NOMO-1 treated with dmso at 0.1 percent for 144 hours (cell line): ENCODE results near the gene FAM162A.

Experiments
- DNase-seq: peaks from one replicate; lab custom pipeline; 2025; ENCODE audit not compliant: unreplicated experiment; lab: John Stamatoyannopoulos, UW

The FAM162A gene

DNA sequence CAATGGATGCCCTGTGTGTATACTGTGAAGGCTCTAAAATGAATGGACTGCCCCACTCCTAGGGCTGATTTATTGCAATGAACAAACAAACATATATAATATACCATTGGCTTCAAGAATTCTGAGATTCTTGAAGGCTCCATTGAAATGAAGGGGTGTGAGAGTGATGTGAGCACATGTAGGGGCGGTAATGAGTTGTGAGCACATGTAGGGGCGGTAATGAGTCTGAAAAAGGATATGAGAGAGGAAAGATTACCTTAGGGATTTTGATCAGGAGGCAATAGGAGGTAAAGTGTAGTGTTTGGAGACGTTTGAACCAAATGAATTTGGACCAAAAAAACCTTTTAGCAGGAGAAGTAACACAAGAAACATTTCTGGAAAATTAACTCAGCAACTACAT is 3.7 kb downstream of the FAM162A start:
- DNase-seq: no peak

DNA sequence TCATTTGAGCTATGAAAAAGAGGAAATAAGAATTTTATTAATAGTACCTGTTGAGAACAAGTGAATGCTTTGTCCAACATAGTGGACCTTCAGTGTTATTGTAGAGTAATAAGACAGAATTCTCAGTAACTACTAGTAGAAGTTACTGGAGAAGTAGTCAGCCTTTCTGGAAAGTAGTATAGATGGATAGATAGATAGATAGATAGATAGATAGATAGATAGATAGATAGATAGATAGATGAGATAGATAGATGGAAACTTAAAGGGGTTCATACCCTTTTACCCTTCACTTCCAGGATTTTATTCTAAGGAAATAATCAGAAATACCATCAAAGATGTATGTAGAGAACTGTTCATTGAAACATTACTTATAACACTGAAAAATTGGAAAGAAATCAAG is 5.2 kb downstream of the FAM162A start:
- DNase-seq: no peak

GRCh38 chr3:122389892-122390291 is 5.9 kb downstream of the FAM162A start:
- no peak for DNase-seq

- no peak for DNase-seq
These were observed 6.7 kb downstream of the FAM162A start for GRCh38 chr3:122390665-122391064.

- no peak for DNase-seq
These were observed 7.9 kb downstream of the FAM162A start for GRCh38 chr3:122391681-122392446.

- peak; percentile 12 for DNase-seq
These were observed 9.2 kb downstream of the FAM162A start for GRCh38 chr3:122392868-122393844.

DNA sequence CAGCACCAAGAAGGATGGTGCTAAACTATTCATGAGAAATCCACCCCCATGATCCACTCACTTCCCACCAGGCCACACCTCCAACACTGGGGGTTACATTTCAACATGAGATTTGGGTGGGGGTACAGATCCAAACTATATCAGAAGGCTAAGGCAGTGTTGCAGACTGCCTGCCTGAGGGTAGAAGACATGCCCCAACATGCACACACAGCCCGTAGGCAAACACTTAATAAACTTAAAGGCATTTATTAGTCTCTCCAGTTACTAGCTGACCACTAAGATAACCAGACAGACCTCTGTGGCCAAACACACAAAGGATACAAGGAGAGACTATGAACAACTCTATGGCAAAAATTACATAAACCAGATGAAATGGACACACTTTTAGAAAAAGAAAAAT is 10.2 kb downstream of the FAM162A start:
- no peak for DNase-seq

- no peak for DNase-seq
These were observed 11.6 kb downstream of the FAM162A start for GRCh38 chr3:122395582-122395981.

DNA sequence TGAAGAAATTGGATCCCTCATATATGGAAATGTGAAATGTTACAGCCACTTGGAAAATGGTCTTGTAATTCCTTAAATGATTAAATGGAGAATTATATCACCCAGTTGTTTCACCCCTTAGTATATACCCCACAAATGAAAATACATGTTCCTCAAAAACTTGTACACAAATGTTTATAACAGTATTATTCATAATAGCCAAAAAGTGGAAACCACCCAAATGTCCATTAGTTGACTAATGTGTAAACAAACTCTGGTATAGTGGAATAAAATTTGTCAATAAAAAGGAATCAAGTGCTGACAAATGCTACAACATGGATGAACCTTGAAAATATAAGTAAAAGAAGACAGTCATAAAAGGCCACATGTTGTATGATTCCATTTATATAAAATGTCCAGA is 12.5 kb downstream of the FAM162A start:
- DNase-seq: no peak

DNA sequence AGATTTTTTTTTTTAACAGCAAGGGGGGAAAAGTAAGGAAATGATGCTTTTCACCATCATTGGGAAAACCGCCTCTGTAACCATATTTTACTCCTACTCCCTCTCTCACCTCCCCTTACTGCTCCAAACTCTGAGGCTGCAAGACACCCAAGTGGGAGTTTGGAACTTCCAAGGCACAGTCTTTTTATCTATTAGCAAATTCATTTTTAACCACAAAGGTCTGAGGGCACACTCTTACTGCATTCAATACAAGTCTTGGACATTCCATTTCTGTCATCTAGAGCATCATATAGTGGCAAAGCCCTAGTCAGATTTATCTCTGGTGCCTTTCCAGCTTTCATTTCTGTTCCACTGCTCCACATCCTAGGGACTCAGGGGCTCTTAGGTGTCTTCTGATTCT is 13.2 kb downstream of the FAM162A start:
- DNase-seq: no peak

- DNase-seq: no peak
These were observed 14.9 kb downstream of the FAM162A start for GRCh38 chr3:122398920-122399319.

DNA sequence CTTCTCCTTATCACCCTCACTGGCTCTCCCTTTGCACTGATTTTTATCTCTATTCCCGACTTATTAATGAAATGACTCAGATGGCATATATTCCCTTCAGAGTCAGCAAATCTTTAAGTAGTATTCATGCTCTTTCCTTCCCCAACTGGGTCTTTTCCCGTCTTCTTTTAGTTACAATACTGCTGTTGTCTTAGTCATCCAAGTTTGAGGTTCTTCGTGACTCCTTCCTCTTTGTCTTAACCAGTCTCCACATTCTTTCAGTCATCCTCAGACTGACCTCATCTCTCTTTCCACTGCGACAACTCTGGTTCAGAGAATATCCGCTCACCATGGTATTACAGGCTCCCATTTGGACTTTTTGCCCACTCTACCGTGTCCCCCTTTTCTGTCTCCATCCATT is 19.5 kb downstream of the FAM162A start:
- DNase-seq: no peak

- DNase-seq: no peak
These were observed 21.0 kb downstream of the FAM162A start for GRCh38 chr3:122405015-122405414.

GRCh38 chr3:122406198-122406597 is 22.2 kb downstream of the FAM162A start:
- DNase-seq: peak; percentile 16

- no peak for DNase-seq
These were observed 24.0 kb downstream of the FAM162A start for GRCh38 chr3:122407946-122408345.

- DNase-seq: peak; percentile 8
These were observed 25.5 kb downstream of the FAM162A start for GRCh38 chr3:122409446-122409845.

- DNase-seq: no peak
These were observed 26.1 kb downstream of the FAM162A start for GRCh38 chr3:122410111-122410510.

DNA sequence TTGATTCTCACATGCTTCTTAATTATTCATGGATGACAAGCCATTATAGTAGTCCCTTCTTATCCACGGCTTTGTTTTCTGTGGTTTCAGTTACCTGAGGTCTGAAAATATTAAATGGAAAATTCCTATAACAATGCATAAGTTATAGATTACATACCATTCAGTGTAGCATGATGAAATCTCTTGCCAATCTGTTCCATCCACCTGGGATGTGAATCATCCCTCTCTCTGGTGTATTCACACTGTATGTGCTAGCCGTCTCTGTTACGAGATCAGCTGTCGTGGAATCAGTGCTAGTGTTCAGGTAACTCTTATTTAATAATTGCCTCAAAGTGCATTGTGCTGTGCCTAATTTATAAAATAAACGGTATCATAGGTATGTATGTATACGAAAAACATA is 26.7 kb downstream of the FAM162A start:
- DNase-seq: no peak

GRCh38 chr3:122414391-122414790 is 30.4 kb downstream of the FAM162A start:
- no peak for DNase-seq

GRCh38 chr3:122415104-122415744 is 31.2 kb downstream of the FAM162A start:
- DNase-seq: no peak
